ENCODE data around the gene RPL36A. TPM values are rescaled to one million over a fixed set of nuclear protein-coding genes. Genes with fewer than 3 reads are reported as not detected.

Gene RPL36A
- total and polyA plus RNA-seq, 9 of the 15 experiments (the other 6 are each of a cell fraction or from before 2014, with no cell fraction given) = 412 to 4,539 (median 3,209) TPM

DNA sequence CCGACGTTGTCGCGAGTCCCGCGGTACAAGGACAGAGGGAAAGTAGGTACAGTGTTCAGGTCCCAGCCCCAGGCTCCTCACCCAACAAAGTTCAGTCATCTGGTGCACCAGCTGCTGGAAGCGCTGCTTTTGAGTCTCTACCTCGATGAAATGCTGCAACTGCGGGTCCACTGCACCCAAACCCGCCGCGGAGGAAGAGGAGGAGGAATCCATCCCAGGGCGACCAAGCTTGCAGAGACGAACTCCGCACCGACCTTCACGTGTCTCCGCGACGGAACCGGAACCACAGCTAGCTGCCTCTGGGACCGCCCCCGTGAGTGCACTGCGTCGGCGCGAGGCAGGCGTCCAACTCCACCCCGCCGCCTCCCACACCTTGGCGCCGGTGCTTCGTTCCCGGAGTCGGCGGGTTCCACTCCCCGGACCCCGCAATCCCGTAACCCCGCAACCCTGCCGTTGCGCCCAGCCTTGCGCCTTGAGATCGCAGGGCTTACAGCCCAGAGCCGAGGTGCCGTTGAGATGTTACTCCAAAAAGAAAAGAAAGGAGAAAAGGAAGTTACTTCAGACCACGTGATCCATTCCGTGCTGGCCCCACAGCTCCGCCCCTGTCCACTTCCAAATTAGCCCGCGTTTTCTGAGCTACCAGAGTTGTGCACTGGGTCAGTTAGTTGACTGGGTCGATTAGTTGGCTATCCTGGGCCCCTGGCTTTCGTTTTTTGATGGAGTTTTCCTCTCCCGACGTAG is 42.2 kb upstream of the RPL36A start, which contains the start of gene TIMM8A:
TIMM8A (minus strand) TSS at position 291 of the 741 bp plus-strand sequence; CDS start at position 213, 78 bp downstream.
- in situ Hi-C loops (cut with MboI) (no loop called here), intact Hi-C loops (cut with micrococcal nuclease) (loop anchor here (2.0 to 5.0 kb wide), 2 partner anchors 42 to 59 kb away; partner anchors contain the start of genes GLA, HNRNPH2 and RPL36A)
- ChIA-PET CTCF (ENCODE audit: low intra/inter-chr PET ratio) (no interaction called here), POLR2A (interaction anchor here (0.6 to 4.0 kb wide), 8 partner anchors 9 to 68 kb away, joined by 3 to 21 read pairs (median 4); partner anchors contain the start of gene RPL36A)
- Histone ChIP-seq H3K9me3 (replicated peaks; ENCODE audit: control insufficient read depth, insufficient read depth, low read depth, low read length) (no peaks in the 10 kb centered on the region), H3K4me2 (ENCODE audit: insufficient read depth, low read length) (peak within 1 kb of the TSS; percentile 85), H3K27me3 (ENCODE audit: control insufficient read depth in 2 of 2, insufficient read depth in 2 of 2, low read length in 2 of 2) (no peaks in the 10 kb centered on the region), H3K36me3 (ENCODE audit: control insufficient read depth, insufficient read depth, low read length) (peaks cover 51% of the 10 kb centered on the region), H2AFZ (ENCODE audit: low read depth, low read length) (peak within 1 kb of the TSS; percentile 95), H3K9ac (ENCODE audit: insufficient read depth in 1 of 2, low read depth in 2 of 2, low read length in 2 of 2) (peak within 1 kb of the TSS; percentile 85 to 96), H3K27ac (ENCODE audit: extremely low read depth, low read depth, low read length) (peak within 1 kb of the TSS; percentile 94), H4K20me1 (replicated peaks; ENCODE audit: control insufficient read depth, insufficient read depth, low read length) (no peaks in the 10 kb centered on the region), H3K79me2 (ENCODE audit: control insufficient read depth, insufficient read depth, low read length) (peaks cover 41% of the 10 kb centered on the region), H3K4me3 (peak within 1 kb of the TSS; percentile 64), H3K4me1 (replicated peaks in 1 of 2; ENCODE audit: control insufficient read depth in 2 of 2, insufficient read depth in 2 of 2, low read length in 2 of 2) (peaks cover 0 to 6% of the 10 kb centered on the region in 2 experiments; a peak in 4 of 5 replicates), H3K9me1 (ENCODE audit: control insufficient read depth, insufficient read depth, low read length) (no peaks in the 10 kb centered on the region)
- WGBS (ENCODE audit: insufficient coverage, low coverage, missing lambda C conversion rate) = under 1% methylated on average over 35 of the region's 55 CpGs
- DNase-seq (ENCODE audit: extremely low read depth in 1 of 4, low spot score in 3 of 4) = peak; percentile 79 to 91 (median 83)
- peak; percentile 83 for FAIRE-seq
- BruUV-seq (replicated peaks) = no TSS peak
- peak; percentile 97 for ATAC-seq
- TF ChIP-seq SIRT6 (IDR thresholded peaks at IDR 0.05; ENCODE audit: low read depth, low read length) (no peak), HNRNPL (IDR thresholded peaks at IDR 0.05; ENCODE audit: low read depth, low read length) (no peak), ZBTB34 (CRISPR knock-in tag; IDR thresholded peaks at IDR 0.05) (no peak), CXXC5 (CRISPR knock-in tag; IDR thresholded peaks at IDR 0.05) (peak; percentile 77), ARID2 (IDR thresholded peaks at IDR 0.05) (no peak), PHB2 (IDR thresholded peaks at IDR 0.05; ENCODE audit: low read depth) (no peak), GMEB1 (CRISPR knock-in tag; IDR thresholded peaks at IDR 0.05) (no peak), DNMT1 (IDR thresholded peaks at IDR 0.05) (no peak), E2F8 (IDR thresholded peaks at IDR 0.05; ENCODE audit: low read depth, partially characterized antibody) (peak; percentile 82), CHD4 (IDR thresholded peaks at IDR 0.05; ENCODE audit: insufficient read depth, insufficient replicate concordance, low read depth, low read length, poor library complexity, severe bottlenecking) (no peak), BRF1 (IDR thresholded peaks at IDR 0.05; ENCODE audit: borderline replicate concordance, extremely low read depth, insufficient read length) (no peak), SP1 (CRISPR knock-in tag; IDR thresholded peaks at IDR 0.05) (no peak), NCOA1 (IDR thresholded peaks at IDR 0.05; ENCODE audit: low read depth) (no peak)

Data from K562 (cell line).